HG03442 (cell line): Measurements from ENCODE around the gene ACTN1.

Experiments
- ATAC-seq: cut with Tn5 transposase; IDR thresholded peaks from one replicate; pipeline ENCODE4 v1.9.1; 2021; ENCODE audit warnings: mild to moderate bottlenecking, moderate library complexity; ENCODE audit not compliant: unreplicated experiment

ACTN1 gene

DNA sequence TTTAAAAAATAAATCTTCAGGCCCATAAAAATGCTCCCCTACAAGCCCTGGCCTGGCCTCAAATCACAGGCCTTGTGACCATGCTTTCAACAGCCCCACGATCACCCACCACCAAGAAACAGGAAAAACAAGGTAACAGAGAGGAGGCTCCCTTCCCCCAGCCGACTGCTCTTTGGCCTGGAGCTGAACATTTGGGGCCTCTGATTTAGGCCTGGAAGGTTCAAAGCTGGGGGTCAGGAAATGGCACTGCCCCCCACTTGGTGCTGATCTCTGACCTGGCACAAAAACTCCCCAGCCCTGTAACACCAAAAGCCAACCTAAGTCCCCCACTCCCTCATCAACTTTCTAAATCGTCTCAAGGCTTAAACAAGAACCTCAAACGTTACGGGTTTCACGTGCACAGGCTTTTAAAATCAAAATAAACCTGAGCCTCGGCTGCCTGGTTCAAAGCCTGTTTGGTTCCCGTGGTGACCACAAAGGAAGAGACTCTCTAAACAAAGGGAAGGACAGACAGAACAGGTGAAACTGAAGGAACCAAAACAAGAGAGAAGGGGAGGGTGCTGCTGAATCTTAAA is 9.0 kb downstream of the ACTN1 start:
- ATAC-seq = no peak

DNA sequence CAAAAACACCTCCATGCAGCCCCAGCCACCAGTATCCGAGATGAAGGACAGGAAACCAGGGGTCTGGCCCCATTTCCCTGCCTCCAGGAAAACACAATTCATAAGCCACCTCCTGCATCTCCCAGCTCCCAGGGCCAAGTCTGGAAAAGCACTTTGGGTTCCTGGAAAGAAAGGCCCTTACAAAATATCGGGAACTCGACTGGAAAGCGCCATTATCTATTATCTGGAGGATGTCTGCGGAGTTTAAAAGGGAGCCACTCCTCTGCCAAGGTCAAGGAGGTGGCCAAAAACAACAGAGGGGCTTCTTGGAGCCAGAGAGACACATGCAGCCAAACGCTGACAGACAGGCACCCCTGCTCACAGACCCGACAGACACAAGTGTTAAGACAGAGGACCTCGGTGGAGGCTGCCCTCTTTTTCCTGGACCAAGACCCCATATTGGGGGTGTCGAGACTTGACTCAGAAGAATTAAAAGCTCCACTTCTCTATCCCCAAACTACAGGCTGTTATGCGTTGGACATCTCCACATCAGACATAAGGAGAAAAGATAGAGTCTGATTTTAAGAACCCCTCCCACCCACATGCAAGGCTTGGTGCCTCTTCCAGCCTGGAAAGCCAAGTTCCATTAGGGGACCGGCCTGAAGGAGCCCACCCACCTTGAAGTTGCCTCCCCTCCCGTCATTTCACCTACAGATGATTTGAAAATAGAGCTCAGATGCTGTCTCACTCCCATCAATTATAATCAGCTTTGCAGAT is 9.6 kb downstream of the ACTN1 start:
- ATAC-seq = no peak

DNA sequence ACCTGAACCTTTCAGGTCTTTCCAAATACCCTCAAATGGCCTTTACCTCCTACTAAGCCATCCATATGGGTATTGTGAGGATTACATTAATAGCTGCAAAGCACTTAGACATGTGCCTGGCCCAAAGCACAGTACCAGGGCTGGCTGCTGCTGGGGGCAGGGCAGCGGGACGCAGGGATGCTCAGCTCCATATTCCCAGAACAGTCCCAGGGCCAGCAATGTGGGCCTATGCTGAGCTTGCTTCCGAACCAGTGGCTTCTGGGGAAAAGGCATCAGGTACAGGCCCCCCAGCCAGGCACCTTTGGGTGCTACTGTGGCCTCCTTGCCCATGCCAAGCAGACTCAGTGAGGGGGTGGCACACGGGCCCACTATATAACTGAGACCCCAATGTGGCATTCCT is 10.4 kb downstream of the ACTN1 start:
- ATAC-seq = no peak

DNA sequence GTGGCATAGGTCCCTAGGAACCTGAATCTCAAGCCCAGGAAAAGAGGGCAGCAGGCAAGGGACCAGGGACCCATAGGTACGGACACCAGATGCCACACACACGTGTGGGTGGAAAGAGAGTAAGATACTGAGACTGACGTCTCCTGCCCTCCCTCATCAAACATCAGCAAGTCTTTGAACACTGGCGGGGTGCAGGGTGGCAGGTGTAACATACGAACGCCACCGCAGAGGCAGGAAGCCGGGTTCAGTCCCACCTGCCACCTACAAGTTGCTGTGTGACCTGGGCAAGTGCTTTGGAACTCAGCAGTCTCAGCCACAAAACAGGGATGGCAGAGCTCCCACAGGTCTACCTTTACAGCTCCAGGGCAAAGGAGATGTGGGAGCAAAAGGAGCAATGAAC is 11.1 kb downstream of the ACTN1 start:
- no peak for ATAC-seq

DNA sequence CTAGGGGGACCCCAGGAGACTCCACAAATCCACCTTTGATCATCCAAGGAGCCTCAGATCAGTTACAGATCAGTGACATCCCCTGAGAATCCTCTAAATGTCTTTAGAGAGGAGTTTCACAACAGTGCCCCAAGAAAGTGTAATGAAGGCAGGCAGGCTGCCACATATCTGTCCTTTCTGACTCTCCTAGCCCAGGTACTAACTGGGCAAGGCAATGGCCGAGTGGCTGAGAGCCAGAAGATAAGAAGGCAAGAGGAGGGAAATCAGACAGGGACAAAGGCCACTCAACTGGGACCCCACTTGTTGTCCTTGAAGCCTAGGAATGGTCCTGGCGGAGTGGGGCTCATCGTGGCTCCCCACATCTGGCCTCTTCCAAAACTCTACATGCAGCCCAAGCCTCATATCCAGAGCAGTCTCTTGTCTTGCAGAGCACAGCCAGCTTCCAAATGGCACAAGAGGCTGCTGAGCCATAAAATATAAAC is 11.6 kb downstream of the ACTN1 start:
- no peak for ATAC-seq

DNA sequence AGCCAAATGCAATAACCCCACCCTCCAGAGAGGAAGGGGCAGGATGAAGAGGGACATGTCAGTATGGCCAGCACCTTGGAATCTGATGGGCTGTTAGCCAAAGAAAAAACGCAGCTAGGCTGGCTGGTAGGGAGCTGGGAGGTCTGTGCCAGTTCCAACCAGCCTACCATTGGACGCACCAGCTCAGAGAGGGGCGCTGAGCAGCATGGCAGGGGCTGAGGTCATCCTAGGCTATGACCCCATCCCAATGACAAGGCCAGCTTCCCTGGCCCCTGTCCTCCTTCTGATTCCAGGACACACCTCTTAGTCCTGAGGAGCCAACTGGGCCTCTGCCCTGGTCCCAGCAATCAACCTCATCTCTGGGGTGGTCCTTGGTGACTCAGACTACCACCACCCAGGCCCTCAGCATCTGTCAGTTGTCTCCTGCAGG is 12.2 kb downstream of the ACTN1 start:
- no peak for ATAC-seq

DNA sequence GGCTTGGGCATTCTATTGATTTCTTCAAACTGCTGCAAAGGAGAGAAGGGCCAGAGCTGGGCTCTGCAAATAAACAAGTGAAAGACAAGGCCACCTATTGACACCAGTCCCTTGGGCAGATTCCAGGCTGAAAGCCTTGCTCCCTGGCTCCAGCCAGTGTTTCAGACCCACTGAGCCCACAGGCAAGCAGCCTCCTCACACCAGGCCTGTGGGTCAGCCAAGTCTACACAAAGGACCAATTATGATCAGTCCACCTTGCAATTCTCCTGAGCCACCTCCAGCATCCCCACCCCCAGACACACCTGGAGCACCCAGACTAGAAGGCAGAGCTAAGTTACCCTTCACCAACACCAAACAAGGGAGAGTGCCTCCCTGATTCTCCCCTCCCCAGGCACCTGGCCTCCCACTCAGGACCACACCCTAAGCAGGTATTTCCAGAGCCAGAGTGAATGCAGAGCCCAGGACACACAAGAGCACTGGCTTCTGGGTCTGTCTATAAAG is 13.8 kb downstream of the ACTN1 start:
- no peak for ATAC-seq

DNA sequence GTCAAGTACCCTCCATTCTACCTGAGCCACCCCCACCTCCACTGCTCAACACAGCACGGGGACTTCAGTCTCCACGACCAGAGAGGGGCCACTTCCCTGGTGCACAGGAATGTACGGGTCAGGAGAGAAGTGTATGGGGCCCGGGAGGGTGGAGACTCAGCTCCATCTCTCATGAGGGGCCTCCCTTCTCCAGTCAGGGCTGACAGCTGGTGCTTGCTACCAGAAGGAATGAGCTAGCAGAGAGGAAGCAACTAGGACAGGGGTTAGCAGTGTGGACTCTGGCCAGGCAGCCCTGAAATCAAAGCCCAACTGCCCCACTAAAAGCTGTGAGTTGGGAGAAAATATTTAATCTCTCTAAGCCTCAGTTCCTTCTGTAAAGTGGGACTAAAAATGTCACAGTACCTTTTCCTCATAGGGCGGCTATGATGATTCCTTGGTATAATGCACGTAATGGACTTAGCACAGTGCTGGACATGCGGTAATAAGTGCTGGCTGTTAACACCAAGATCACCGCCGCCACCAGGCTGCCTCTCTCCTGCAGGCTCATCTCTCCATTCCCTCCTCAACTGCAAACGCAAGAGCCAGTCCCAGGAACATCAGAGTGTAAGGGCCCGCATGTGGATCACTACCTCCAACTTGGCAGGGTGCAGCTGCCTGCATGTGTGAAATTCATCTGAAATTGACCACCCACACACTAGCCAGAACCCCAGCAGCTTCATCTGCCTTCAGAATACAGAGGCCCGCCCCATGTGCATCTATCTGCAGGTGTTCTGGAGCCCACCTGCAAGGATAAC is 14.6 kb downstream of the ACTN1 start:
- no peak for ATAC-seq

DNA sequence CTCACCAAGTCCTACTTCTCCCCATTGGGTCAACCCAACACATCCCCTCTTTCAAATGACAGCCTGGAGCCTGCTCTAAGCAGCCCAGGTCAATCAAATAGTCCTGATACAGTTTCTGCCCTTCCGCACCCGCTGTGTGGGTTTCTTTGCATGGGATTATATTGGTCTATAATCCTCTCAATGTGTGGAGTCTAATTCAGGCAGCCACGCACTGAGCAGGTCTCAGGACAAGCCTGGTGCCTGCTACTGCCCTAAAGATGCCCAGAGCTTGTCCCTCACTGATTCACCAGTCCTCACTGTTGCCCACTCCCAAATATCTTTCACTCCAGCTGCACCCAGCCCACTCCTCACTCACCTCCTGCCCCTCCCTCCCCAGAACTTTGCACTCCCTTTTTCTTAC is 16.4 kb downstream of the ACTN1 start:
- no peak for ATAC-seq

DNA sequence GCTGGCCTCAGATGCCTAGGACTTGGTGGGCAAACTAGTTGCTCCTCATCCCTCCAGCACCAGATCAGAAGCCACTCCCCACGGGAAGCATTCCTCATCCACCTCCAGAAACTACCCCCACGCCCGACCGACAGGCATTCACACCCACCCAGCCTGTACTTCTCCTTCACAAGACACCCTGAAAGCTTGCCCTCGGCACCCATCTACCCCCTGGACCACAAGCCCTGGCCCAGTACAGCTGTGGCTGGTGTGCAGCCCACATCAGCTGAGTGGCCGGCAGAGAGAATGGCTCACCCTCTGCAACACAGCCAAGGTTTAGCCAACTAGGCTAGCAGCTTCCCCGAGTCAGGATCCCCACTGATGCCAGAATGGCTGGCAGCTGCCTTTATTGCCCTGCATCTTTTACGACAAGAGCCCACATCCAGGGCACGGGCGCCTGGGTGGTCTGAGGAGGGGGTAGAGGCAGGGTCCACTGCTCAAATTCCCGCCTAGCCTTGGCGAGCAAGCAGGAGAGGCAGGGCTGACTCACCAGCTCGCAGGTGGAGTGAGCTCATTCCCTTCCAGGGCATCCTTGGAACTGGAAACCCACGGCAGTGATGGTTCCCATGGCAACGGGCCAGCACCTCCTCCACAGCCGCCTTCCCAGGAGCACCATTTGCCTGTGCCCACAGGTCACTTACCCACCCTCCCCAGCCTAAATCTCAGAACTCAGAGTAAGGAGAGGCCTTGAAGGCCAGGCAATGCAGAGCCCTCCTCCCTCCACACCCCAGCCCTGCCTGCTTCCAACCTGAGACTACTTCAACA is 17.1 kb downstream of the ACTN1 start:
- ATAC-seq = no peak

DNA sequence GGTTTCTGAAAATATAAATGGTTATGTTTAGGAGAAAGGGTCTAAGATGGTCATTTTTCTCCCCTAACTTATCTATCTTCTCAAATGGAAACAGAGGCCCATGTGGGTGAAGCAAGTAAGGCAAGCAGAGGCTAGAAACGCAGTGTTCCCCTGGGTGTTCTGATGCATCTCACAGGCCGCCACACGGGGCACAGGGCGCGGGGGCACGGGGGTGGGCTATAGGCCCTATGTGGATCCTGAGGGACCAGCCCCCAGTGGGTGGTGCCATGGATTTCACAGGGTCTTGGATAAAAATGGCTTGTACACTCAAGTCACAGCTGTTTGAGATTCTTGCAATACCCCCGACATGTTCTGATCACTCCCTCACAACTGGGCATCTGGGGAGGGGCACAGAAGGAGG is 17.7 kb downstream of the ACTN1 start:
- no peak for ATAC-seq

DNA sequence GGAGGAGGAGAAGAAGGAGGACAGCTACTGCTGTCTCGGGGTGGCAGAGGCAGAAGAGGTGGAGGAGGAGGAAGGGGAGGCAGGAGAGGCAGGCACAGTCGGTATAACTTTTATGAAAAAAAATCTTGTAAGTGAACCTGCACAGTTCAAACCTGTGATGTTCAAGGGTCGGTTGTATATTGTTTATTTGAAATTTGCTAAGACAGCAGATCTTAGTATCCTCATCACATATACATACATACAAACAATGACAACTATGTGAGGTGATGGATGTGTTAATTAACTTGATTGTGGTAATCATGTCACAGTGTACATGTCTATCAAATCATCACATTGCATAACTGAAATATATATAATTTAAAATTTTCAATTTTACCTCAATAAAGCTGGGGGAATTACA is 19.0 kb downstream of the ACTN1 start:
- ATAC-seq = no peak

DNA sequence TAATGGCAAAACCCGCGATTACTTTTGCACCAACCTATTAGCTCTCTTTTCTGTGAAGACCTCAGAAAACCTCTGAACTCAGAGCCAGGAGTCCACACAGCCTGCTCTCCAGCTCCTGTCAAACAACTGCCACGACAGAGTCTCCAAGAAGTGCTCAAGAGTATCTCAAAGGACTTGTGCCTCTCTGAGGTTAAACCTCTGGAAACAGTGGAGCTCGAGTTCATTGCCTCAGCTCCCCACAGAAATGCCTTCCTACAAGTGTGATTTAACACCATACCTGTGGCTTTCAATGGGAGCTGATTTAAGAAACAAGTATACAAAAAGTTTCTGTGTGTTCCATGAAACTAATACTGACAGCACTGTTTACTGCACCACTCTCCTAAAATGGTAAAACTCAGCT is 20.1 kb downstream of the ACTN1 start:
- no peak for ATAC-seq

DNA sequence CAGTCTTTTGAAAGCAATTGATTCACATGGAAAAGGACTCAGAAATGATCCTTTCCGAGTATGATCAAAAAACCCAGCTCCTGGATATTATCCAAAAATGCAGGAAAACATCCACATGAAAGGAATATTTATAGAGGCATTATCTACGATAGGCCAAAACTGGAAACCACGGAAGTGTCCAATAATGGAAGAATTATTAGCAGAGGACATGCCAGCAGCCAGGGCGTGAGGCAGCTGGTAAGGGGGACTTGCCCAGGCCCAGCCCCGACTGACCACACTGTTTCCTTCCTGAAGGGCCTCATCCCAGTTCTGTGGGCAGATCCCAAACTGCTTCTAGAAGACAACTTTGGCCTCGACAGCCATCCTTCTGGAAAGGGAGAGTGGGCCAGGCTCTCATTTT is 20.5 kb downstream of the ACTN1 start:
- no peak for ATAC-seq

DNA sequence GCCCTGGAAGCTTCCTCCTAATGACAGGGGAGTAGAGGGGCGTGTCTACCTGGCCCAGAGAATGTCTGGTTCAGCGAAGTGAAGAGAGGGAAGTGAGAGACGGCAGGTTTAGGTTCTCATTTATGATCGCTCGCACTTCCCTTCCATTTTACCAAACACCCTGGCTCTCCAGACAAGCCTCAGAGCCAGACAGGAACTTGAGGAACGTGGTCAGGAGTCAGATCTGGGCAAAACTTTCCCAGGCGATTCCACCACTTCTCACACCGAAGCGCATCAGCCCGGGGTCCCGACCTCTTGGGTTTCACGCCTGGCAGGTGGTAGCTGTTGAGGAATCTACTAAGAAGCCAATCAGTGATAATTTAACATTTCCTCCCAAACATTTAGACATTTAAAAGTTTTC is 21.3 kb downstream of the ACTN1 start:
- ATAC-seq = no peak

DNA sequence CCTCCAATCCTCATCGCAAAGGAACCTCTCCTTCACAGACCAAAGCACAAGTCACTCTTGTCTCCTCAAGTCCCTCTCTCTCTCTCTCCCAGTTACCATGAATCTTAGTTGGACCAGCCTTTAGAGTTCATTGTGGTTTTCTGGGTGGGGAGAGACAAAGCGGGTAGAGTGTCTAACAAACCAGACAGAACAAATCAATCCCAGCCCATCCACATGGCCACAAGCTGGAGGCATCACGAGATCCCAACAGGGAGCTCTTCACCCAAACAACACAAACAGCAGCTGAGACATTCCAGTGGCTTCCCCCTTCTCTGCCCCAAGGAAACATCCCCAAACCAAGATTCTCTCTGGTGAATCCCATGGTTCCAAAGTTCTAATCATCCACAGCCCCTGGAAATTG is 22.4 kb downstream of the ACTN1 start:
- no peak for ATAC-seq

DNA sequence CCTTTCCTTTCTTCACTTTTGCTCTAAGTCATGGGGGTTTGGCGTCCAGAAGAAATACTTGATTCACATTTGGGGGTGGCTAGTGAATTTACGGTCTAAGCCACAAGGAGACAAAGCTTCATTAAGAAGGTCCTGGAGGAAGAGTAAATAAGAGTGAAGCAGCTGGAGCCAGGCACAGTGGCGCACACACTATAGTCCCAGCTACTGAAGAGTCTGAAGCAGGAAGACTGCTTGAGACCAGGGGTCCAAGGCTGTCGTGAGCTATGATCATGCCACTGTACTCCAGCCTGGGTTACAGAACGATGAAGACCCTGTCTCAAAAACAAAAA is 23.3 kb downstream of the ACTN1 start:
- ATAC-seq = no peak

DNA sequence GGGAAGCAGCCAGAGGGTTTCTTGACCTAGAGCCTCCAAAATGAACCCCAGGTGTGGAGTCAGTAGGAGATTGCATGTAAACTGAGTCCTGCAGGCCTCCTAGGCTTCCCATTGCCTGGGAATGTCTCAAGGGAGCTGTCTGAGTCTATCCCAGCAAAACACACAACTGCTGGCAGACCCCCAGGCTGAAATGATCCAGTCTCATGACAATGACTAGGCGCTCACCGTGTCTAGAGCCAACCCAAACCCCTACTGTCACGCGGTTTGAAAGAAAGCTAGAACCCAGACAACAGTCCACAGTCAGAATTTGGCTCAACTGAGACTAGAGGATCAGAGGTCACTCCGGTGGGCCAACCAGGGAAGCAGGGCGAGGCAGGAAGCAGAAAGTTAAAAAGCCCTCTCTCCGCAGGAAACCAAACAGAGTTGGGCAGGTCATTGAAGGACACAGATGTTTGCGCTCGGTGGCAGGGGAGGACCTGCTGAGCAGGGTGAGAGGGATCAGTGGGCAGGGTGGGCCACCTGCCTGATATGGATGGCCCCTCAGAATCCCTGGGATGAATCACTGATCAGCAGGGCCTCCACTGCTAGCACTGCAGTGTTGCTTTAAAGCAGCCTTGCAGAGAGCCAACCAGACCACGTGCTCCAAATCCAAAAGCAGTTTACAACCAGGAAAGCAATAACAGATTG is 23.8 kb downstream of the ACTN1 start:
- ATAC-seq = no peak

DNA sequence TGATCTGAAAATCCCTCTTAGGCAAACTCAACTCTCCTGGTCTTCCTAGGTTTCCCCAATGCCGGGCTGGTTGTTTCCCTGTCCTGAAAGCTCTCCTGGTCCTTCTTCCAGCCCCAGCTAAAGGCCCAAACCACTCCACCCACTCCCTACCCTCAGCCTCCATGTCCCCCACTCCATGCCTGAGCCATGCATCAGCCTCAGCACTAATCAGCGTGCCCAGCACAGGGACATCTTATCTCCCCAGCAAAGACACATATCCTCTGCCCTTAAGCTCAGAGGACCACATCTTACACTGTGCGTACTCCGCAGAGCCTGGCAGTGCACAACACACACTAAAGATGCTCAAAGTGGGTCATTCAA is 25.9 kb downstream of the ACTN1 start:
- no peak for ATAC-seq

DNA sequence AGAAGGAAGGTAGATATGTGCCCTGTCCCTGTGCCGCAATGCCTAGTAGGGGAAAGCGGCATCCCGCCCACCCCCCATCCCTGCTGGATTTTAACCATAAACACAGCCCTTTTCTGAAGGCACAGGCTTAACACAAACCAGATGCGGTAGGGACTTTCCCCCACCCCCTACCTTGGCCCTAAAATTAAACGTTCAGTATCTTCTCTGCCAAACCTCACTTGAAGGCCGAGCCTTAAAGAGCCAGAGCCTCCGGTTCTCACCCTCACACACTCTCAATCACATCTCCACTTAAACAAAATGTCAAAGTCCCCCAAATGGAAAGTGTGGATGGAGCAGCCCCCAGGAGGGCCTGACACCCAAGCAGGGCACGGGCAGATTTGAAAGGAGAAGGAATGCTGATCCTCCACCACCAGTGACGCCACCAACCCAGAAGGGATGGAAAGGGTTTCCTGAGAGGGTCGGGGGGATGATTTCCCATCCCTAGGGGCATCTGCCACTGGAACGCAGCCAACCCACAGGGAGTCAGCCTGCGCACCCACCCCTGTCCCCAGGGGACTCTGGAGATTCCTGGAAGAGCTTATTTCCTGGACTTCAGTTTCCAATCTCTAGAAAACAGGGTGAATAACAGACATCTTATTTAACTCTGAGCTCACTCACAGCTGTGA is 26.4 kb downstream of the ACTN1 start:
- ATAC-seq = no peak
